NCI-H1092 (cell line): ENCODE data around the gene TSPAN31.

Experiments used
- DNase-seq: peaks from one replicate; lab custom pipeline; 2025; lab: John Stamatoyannopoulos, UW

TSPAN31 gene

GRCh38 chr12:57722716-57723629, 21.9 kb upstream of the TSPAN31 start:
- DNase-seq: no peak

GRCh38 chr12:57723630-57723962, 21.2 kb upstream of the TSPAN31 start:
- no peak for DNase-seq

GRCh38 chr12:57724003-57724935, 20.6 kb upstream of the TSPAN31 start:
- DNase-seq: no peak

GRCh38 chr12:57724936-57725740, 19.7 kb upstream of the TSPAN31 start:
- no peak for DNase-seq

GRCh38 chr12:57725851-57726150, 19.0 kb upstream of the TSPAN31 start:
- DNase-seq: no peak

GRCh38 chr12:57726151-57726883, 18.5 kb upstream of the TSPAN31 start:
- DNase-seq: peak; percentile 66

- no peak for DNase-seq
Measured at GRCh38 chr12:57726884-57727757, 17.7 kb upstream of the TSPAN31 start.

- no peak for DNase-seq
Measured at GRCh38 chr12:57727758-57728395, 17.0 kb upstream of the TSPAN31 start.

GRCh38 chr12:57729321-57729844, 15.5 kb upstream of the TSPAN31 start:
- DNase-seq: no peak

GRCh38 chr12:57730336-57731067, 14.3 kb upstream of the TSPAN31 start:
- DNase-seq: no peak

GRCh38 chr12:57731411-57732080, 13.3 kb upstream of the TSPAN31 start:
- no peak for DNase-seq

GRCh38 chr12:57732270-57732669, 12.6 kb upstream of the TSPAN31 start:
- DNase-seq: no peak

- no peak for DNase-seq
Measured at GRCh38 chr12:57732726-57733593, 11.9 kb upstream of the TSPAN31 start.

GRCh38 chr12:57733928-57734327, 10.9 kb upstream of the TSPAN31 start:
- DNase-seq: no peak

- no peak for DNase-seq
Measured at GRCh38 chr12:57734591-57734990, 10.2 kb upstream of the TSPAN31 start.

GRCh38 chr12:57735198-57735855, 9.5 kb upstream of the TSPAN31 start:
- DNase-seq: no peak
